ENCODE results near the gene NXN.

The NXN gene

GRCh38 chr17:798246-798645, 181.3 kb downstream of the NXN start:
- no peak overlapping the region for H3K4me3 ChIP-seq (ENCODE audit: low read depth, low read length)
- no peak for DNase-seq (ENCODE audit: low read depth)
- TF ChIP-seq CTCF (IDR thresholded peaks at IDR 0.05; ENCODE audit: control insufficient read depth, extremely low read depth, insufficient read depth) = no peak

GRCh38 chr17:797236-797840, 182.2 kb downstream of the NXN start:
- DNase-seq (ENCODE audit: low read depth) = no peak
- TF ChIP-seq CTCF (IDR thresholded peaks at IDR 0.05; ENCODE audit: control insufficient read depth, extremely low read depth, insufficient read depth) = no peak
- H3K4me3 ChIP-seq (ENCODE audit: low read depth, low read length) = no peak overlapping the region

DNA sequence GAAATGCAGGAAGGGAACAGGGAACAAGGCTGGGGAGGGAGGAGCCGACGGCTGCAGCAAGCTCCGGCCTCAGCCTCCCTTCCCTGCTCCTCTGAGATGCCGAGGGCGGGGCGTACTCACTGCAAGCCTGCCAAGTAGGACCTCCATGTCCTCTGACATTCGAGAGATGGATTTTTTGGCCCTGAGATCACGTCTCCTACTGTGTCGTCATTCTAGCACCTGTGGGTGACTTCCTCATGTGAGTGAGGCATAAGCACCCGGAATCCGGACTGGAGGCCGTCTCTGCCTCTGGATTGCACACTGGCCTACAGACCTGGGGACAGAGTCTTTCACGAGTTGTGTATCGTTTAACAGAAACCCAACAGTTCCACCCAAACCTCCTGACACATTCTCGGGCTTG, 183.0 kb downstream of the NXN start:
- DNase-seq (ENCODE audit: low read depth) = no peak
- no peak for TF ChIP-seq CTCF (IDR thresholded peaks at IDR 0.05; ENCODE audit: control insufficient read depth, extremely low read depth, insufficient read depth)
- no peak overlapping the region for H3K4me3 ChIP-seq (ENCODE audit: low read depth, low read length)

GRCh38 chr17:795721-796120, 183.9 kb downstream of the NXN start:
- no peak for DNase-seq (ENCODE audit: low read depth)
- TF ChIP-seq CTCF (IDR thresholded peaks at IDR 0.05; ENCODE audit: control insufficient read depth, extremely low read depth, insufficient read depth) = no peak
- no peak overlapping the region for H3K4me3 ChIP-seq (ENCODE audit: low read depth, low read length)

- H3K4me3 ChIP-seq (ENCODE audit: low read depth, low read length) = peak overlapping the region; percentile 23
- DNase-seq (ENCODE audit: low read depth) = no peak
- TF ChIP-seq CTCF (IDR thresholded peaks at IDR 0.05; ENCODE audit: control insufficient read depth, extremely low read depth, insufficient read depth) = no peak
These were observed 184.3 kb downstream of the NXN start for GRCh38 chr17:795276-795675.

DNA sequence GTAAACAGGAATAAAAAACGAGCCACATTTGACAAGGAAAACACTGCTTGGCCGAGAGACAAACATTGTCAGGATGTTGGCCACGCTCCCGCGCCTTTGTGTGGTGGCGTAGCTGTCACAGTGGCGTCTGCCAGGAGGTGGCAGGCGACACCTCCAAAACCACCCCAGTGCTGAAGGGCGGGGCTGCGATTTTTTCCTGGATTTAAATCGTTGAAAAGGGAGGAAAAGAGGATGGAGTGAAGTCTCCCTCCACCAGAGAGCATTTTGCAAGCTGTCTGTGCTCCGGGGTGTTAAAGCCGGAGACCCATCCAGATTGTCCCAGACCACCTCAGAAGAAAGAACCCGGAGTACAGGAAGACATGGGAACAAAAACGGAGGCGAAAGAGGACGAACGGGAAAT, 184.7 kb downstream of the NXN start:
- TF ChIP-seq CTCF (IDR thresholded peaks at IDR 0.05; ENCODE audit: control insufficient read depth, extremely low read depth, insufficient read depth) = peak; percentile 94
- peak; percentile 73 for DNase-seq (ENCODE audit: low read depth)
- H3K4me3 ChIP-seq (ENCODE audit: low read depth, low read length) = peak overlapping the region; percentile 23

DNA sequence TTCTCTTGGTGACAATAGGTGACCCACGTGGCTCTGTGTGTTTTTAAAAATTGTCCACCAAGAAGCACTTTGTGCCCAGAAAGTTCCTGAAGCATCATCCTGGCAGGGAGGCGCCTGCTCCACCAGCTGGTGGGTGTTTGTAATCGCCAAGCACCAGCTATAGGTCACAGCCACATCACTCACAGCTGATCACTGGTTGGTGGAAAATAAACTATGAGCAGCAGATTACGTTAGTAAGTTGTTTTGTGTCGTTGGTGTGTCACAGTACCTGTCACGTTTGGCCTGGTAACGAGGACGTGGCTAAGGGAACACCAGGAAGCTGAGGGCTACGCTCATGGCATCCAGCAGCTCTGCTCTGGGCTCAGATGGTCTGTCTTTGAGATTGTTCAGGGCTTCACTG, 187.3 kb downstream of the NXN start:
- H3K4me3 ChIP-seq (ENCODE audit: low read depth, low read length) = no peak overlapping the region
- no peak for TF ChIP-seq CTCF (IDR thresholded peaks at IDR 0.05; ENCODE audit: control insufficient read depth, extremely low read depth, insufficient read depth)
- DNase-seq (ENCODE audit: low read depth) = no peak

Measured in LNCaP clone FGC (cell line).